GM19035 (cell line): ENCODE measurements around the gene KCNK7.

Experiments used
- ATAC-seq: cut with Tn5 transposase; IDR thresholded peaks from one replicate; pipeline ENCODE4 v1.9.1; 2021; ENCODE audit not compliant: unreplicated experiment

The KCNK7 gene

DNA sequence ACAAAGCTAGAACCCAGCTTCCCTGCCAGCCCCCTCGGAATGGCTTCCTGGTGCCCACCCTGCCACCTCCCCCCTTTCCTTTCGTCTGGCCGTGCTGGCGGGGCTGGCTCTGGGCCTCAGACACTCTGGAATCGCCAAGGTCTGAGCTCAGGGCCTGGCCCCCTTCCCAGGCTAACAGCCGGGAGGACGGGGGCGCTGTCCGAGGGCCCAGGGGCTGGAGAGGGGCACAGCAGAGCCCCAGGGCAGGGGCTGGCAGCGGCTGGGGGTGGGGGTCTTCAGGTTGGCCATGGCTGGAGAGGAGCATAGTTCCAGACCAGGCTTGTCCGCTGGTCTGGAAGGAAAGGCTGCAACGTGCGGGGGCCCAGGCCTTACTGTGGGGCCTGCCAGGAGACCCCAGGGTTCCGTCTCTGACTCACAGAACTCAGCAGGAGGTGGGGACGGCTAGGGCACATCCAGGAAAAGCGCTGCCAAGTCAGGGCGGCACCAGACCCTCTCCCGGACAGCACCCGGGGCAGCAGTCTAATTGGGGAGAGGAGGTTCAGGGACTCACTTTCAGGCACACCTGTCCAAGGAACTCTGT lies 36.6 kb downstream of the KCNK7 start:
- ATAC-seq, result no peak

GRCh38 chr11:65558002-65558929 lies 37.3 kb downstream of the KCNK7 start, which contains the start of gene LTBP3:
TSS of gene LTBP3 (minus strand) at chr11:65558359. CDS start at chr11:65557959, 400 bp downstream.
- ATAC-seq, result no peak

DNA sequence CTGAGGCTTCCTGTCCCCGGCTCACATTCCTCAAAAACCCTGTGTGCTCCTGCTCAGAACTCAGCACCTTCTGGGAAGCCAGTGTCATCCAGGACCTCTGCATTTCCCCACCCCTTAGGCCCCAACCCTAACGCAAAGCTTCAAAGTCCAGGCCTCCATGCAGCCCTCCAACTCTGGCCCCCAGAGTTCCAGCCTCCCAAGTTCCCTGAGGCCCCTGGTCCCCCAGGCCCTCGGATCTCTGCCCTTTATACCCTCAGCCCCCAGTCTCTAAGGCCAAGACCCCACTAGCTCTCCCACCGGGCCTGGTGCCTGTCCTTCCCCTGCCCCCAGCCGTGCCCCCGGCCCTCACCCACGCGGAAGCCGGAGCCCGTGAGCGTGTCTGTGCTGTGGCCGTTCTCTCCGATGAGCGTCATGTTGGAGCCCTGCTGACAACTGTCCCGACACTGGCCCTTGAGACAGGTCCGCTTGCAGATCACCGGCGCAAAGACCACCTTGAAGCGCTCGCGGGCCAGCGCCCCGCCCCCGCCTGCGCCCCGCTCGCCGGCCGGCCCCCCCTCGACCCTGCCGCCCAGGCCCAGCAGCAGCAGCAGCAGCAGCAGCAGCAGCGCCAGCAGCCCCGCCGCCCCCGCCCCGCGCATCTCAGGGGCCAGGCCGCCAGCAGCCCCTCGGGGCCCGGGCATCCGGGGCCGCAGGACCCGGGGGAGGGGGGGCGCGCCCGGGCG lies 38.2 kb downstream of the KCNK7 start:
- no peak for ATAC-seq

GRCh38 chr11:65556470-65557279 lies 38.9 kb downstream of the KCNK7 start:
- ATAC-seq, result no peak

DNA sequence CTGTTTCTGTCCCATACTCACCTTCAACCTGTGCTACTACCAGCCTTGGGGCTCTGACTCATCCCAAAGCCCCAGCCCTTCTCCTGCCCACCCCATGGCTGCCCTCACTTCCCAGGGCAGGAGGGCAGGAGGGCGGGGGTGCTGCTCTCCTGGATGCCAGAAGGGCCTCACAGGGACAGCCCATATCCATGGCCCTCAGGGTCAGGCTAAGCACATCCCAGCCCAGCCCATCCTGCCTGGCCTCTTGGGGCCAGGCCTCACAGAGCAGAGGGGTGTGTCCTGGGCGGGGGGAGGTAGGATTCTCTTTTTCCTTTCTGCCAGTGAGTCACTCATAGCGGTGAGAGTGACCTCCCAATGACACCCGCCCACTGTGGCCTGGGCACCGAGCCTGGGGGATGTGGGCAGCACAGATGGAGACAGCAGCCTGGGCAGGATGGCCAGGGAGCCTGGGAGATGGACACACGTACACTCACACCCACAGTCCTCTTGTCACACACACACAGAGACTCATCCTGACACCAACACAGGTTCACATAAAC lies 39.8 kb downstream of the KCNK7 start:
- ATAC-seq, result no peak

- ATAC-seq, result no peak
Observed at GRCh38 chr11:65554842-65555430, 40.7 kb downstream of the KCNK7 start.

GRCh38 chr11:65554057-65554818 lies 41.4 kb downstream of the KCNK7 start:
- ATAC-seq, result no peak

- ATAC-seq, result no peak
Observed at GRCh38 chr11:65553301-65554001, 42.1 kb downstream of the KCNK7 start.

DNA sequence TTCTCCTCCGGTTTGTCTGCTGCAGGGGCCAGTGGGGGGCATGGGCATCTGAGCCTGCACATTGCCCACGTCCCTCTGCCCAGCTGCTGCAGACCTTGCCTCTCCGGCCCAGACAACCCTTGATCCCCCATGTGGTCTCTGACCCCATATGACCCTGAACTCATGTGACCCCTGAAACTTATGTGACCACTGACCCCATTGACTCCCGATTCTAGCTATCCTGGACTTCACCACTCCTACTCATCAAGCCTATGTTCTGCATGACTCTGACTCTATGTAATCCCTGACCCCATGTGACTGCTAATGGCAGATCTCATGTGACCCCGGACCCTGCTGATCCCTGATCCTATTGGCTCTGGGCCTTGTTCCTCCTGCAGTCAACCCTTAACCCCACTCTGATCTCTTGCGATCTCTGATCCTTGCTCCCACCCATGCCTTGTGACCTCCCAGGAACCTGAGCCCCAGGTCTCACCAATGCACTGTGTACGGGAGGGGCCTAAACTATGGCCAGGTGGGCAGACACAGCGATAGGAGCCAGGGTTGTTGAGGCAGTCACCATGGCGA lies 43.1 kb downstream of the KCNK7 start:
- no peak for ATAC-seq

DNA sequence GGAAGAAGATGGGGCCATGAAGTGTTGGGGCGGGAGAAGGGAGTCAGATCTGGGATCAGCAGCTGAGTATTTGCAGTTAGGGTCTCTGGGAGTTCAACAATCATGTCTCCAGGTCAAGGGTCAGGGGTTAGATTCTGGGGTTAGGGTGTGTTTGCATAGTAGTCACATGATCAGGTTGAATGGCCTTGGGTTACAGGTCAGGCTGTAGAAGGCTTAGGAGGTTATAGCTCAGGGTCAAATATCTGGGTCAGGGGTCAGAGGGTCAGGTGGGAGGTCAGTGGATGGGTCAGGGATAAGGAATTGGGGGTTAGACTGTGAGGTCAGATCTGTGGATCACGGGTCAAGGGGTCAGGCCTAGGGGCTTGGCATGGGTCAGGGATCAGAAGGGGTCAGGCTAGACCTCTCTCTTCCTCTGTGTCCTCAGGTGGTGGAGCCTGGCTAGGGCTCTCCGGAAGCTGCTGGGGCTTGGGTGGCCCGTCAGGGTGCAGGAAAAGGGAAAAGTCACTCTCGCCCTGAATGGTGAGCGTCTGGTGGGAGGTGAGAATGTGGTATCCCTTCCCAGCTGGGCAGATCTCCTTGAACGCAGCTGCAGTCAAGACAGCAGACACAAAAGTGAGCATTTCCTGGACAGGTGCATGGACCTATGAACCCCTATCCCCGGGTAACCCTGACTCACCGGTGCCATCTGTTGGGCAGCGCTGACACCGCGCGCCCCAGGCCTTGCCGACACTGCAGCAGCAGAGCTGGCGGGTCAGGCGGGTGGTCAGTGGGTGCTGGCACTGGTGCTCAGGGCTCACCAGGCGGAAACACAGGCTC lies 43.8 kb downstream of the KCNK7 start:
- peak; percentile 63 for ATAC-seq

DNA sequence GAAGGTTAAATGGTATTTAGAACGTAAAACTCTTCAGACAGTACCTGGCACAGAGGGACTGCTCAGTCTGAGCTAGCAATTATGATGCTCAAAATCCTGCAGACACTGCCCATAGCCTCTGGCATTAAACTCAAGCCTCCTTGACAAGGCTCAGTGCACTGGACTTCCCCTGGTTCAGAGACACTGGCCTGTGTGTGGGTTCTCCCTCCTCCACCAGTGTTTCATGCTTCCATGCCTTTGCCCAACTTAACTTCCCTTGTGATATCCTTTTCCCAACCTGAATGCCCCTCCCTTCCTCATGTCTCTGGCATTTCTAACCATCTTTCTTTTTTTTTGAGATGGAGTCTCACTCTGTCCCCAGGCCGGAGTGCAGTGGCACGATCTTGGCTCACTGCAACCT lies 46.5 kb downstream of the KCNK7 start:
- ATAC-seq, result no peak

DNA sequence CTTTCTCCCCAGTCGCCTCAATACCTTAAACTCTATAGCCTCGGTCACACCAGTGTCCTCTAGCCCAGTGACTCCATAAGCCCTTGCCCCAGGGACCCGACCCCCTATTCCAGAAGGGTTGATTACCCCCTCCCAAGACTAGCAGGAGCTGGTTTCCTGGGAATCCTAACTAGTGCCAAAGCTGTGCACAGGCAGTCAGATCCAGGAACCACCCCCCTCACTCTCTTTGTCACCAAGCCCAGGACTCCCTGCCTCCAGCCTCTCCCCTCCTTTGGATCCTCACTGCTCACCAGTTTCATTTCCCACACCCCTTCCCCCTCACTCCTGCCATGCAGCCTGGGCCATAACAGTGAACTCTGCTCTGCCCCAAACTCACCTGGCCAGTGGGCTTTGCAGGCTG lies 47.2 kb downstream of the KCNK7 start:
- ATAC-seq, result no peak

- no peak for ATAC-seq
Observed at GRCh38 chr11:65547446-65548125, 48.0 kb downstream of the KCNK7 start.

DNA sequence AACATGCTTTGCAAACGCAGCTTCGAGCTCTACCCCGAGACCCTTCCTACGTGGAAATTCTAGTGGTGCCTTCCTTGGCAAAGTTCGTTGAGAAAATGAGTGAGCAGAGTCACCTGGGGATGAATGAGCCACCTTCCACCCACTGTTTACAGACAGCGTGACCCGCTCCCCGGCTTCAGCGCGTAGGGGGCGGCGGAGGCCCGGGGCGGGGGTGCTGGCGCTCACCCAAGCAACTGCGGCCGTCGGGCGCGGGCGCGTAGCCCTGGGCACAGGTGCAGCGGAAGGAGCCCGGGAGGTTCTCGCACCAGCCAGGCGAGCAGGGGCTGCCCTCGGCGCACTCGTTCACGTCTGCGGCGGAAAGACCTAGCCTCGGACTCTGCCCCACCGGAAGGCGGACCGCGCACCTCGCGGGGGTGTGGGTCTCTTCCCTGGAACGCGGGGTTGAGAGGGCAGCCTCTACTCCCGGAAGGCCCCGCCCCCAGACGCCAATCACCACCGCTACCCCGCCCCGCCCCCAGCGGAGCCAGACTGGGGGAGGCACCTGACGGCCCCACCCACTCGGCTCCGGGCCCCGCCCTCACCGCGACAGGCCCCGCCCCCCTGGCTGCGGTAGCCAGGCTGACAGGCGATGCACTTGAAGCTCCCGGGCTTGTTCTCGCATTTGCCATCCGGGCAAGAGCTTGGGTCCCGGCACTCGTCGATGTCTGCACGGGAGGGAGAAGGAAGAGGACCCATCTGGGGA lies 49.2 kb downstream of the KCNK7 start:
- peak; percentile 88 for ATAC-seq

- no peak for ATAC-seq
Observed at GRCh38 chr11:65545853-65546216, 49.8 kb downstream of the KCNK7 start.
